GM12872 (cell line): Measurements from ENCODE around the gene SP2.
A peak's percentile ranks its signal among the peaks of the same experiment; 100 is the strongest.

Experiments
- TF ChIP-seq, protein P1 (sequence below): IDR thresholded peaks from 3 replicates; pipeline ENCODE4 v1.5.1; 2011; ENCODE audit warnings: low read depth, mild to moderate bottlenecking, low read length, moderate library complexity; ENCODE audit not compliant: insufficient read depth

SP2 gene

DNA sequence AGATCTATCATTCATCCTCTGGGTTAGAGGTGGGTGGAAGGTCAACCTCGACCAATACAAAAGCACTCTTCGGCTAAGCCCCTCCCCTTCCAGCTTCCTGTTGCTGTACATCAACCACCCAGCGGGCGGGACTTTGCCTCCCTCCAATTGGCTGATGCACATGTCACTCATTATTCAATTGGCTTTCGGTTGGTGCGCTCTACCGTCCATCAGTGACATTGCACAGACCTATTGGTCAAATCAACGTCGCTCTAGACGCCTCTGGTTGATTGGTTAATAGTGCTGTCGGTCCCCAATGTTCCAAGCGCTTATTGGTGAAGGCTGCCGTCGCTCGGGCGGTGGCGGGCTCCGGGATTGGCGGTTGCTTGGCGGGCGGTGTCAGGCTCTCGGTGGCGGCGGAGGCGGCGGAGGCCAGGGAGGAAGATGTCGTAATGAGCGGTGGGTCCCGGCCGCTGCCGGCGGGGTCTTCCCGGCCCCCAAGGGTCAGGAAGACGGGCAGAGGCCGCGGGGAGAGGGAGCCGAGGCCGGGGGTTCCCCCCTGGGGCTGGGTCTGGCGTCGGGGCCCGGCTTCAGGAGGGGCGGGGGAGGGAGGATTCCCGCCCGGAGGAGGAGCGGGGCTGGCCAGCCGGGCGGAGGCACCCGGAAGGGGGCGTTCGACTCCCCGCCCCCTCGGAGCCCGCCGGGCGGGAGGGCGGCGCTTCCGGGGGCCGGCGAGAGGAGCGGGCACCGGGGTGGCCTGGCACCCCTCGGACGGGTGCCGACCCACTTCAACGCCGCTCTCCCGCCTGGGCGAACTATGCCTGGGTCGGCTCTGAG is at the start of gene SP2:
SP2 (plus strand) TSS at position 381 of the 816 bp plus-strand sequence; CDS start at position 432, 51 bp downstream.
- TF ChIP-seq, protein P1, sequence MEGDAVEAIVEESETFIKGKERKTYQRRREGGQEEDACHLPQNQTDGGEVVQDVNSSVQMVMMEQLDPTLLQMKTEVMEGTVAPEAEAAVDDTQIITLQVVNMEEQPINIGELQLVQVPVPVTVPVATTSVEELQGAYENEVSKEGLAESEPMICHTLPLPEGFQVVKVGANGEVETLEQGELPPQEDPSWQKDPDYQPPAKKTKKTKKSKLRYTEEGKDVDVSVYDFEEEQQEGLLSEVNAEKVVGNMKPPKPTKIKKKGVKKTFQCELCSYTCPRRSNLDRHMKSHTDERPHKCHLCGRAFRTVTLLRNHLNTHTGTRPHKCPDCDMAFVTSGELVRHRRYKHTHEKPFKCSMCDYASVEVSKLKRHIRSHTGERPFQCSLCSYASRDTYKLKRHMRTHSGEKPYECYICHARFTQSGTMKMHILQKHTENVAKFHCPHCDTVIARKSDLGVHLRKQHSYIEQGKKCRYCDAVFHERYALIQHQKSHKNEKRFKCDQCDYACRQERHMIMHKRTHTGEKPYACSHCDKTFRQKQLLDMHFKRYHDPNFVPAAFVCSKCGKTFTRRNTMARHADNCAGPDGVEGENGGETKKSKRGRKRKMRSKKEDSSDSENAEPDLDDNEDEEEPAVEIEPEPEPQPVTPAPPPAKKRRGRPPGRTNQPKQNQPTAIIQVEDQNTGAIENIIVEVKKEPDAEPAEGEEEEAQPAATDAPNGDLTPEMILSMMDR = no peak

DNA sequence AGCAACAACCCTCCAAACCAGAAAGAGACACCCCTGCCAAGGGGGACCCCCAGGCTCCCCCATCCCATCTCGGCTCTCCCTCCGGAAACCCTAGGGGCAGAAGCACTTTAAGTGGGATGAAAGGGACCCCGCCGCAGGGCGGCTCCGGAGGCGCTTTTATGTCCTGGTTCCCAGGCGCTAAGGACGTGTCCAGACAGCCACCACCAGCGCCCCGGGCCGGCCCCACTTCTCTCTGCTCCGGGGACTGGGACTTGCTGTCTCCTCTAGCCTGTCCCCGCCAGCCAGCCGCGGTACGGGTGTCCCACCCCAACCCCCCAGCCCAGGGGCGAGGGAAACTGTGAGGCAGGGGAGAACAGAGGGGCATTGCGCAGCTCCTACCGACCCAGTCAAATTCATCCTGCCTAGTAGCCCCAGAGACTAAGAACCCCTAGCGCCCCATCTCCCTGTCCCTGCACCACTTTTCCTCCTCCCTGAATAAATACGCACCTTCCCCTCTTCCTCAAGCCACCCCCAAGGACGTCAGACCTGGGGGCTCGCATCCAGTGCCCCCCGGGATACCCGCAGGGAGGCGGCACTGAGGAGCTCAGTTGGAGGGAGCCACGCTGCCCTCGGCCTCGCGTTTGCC is 49.2 kb upstream of the SP2 start:
- TF ChIP-seq, protein P1 = no peak

DNA sequence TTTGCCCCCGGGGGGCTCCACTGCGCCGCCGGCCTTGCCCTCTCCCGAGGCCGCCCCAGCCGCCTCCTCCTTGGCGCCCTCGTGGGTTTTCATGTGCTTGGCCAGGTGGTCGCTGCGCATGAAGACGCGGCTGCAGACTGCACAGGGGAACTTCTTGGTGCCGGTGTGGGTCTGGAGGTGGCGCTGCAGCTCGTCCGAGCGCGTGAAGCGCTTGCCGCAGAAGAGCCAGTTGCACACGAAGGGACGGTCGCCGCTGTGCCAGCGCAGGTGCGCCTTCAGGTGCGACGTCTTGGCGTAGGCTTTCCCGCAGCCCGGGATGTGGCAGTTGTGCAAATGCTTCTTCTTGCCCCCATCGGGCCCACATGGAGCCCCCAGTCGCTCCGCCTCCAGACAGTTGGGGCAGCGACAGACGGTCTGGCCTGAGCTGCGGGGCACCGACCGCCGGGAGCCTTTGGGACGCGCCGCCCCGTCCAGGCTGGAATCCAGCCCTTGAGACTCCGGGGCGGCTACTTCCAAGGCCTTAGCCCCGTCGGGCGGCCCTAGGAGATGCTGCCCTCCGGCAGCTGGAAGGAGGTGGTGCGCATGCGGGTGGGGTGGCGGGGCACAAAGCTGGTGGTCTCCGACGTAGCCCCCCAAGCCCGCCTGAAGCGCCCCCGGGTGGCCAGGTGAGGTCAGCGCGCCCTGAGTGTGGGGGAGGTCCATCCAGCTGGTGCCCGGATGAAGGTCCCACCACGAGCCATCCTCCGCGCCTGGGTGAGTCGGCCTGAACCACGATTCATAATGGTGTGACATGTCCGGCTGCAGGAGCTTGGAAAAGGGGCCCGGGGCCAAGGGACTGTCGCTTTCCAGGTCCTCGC is 48.5 kb upstream of the SP2 start:
- TF ChIP-seq, protein P1 = peak; percentile 32

DNA sequence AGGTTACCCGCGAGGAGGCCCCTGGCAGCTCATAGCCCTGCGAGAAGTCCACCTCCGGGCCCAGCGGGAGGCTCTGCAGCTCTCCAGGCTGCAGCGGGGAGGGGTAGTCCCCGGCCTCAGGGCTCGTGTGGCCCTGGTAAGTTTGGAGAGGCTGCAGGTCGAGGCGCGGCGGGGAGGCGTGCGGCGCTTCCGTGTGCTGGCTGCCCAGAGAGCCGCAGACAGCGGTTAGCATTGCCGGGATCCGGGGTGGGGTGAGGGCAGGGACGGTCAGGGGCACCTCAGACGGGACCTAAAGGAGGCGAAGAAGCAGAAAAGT is 47.9 kb upstream of the SP2 start:
- TF ChIP-seq, protein P1 = no peak

DNA sequence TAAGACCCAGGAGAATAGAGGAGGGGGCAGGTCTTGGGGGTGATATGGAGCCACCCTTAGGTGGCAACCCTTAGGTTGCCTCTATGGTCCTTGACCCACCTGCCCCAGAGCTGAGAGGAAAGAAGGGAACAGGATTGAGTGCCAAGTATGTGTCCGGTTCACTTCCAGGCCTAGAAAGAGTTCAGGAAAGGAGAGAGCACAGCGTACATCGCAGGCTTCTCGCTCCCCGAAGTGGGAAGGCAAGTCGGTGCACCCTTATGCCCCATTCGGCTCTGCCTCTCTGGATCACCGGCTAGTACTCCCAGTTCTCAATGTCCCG is 45.7 kb upstream of the SP2 start:
- TF ChIP-seq, protein P1 = no peak

DNA sequence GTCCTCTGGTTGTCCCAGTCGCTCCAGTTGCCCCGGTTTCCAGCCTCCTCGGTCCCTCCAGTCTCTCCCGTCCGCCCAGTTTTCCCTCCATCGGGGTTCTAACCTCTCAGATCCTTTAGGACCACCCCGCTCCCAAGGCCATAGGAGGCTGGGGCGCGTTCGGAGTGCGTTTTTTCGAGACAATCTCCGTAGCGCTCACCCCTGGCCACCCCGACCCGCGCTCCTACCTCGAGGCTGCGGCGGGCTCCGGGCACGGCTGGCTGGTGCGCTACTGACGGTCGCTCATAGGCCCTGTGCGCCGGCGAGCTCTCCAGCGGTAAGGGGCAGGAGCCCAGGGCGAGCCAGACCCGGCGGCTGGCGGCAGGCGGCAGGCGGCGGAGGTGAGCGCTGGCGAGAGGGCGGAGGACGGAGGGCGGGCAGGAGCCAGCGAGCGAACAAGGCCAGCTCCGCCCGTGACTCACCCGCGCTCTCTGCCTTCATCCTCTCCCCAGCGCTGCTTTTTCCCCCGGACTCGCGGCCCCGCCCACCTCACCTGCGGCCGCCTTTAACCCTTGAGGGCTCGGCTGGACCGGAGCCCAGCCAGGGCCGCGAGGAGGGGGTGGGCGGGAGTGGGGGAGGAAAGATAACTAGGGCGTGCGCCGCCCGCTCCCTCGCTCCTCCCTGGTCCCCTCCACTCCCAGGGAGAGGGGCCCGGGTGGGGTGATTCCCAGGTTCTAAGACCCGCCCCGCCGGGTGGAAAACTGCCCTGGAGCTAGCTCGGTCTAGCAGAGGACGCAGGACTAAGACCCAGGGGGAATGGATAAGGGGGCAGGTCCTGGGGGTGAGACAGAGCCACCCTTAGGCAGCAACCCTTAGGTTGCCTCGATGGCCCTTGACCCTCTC is 45.1 kb upstream of the SP2 start, which contains the start of gene SP6:
SP6 (minus strand) TSS at position 472 of the 882 bp plus-strand sequence. CDS start 2,734 bp downstream, outside the sequence.
- TF ChIP-seq, protein P1 = no peak

DNA sequence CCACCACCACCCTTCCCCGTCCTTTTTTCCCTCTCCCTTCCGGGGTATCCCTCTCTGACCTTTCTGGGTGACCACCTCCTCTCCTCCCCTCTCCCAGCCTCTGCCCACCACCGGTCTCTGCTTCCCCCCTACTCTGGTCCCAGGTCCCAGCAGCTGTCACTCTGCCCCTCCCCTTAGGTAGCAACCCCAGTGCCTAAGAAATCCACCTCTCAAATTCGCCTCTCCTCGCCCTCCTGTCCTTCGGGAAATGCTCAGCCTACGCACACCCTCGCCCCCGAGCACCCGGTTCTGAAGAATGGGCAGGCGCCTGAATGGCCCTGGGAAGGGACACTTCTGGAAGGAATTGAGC is 44.3 kb upstream of the SP2 start:
- TF ChIP-seq, protein P1 = no peak
